GM12878 (cell line): ENCODE data around the gene LTBP4. TPM values are rescaled to one million over a fixed set of nuclear protein-coding genes. Genes with fewer than 3 reads are reported as not detected.

Experiments
- ATAC-seq: fragments of 200-7000 bp; cut with Tn5 transposase; 3 replicates; pipeline ENCODE4 v1.9.1; 2020; ENCODE audit warnings: mild to moderate bottlenecking, moderate library complexity
- BruUV-seq: library from RNA; stranded (reverse); fragments of 400-500 nt; replicated peaks from 2 replicates; lab custom pipeline; 2021; lab: Mats Ljungman, UMichigan
- CTCF ChIA-PET: fragments of 300-600 bp; sonication (Branson Sonifier 250); formaldehyde crosslinking; extraction: SDS; loops from one replicate; lab custom pipeline; 2021; ENCODE audit warnings: inconsistent platforms; lab: Yijun Ruan, JAX
- POLR2A ChIA-PET: fragments of 350-600 bp; formaldehyde crosslinking; extraction: SDS; loops from one replicate; lab custom pipeline; 2021; ENCODE audit warnings: inconsistent platforms; lab: Charles Lee
- RAD21 ChIA-PET: fragments of 300-600 bp; sonication (Branson Sonifier 250); formaldehyde crosslinking; loops from one replicate; lab custom pipeline; 2023; ENCODE audit warnings: antibody characterized with exemption; ENCODE audit not compliant: unreplicated experiment; lab: Charles Lee
- SMC1A ChIA-PET: fragments of 300-600 bp; sonication (Branson Sonifier 250); formaldehyde crosslinking; loops from one replicate; lab custom pipeline; 2023; ENCODE audit not compliant: unreplicated experiment, uncharacterized antibody; lab: Charles Lee
- DNase-seq: peaks from one replicate; pipeline ENCODE4 v3.0.0-alpha.2; 2011; ENCODE audit warnings: low read depth, low spot score
- FAIRE-seq: peaks from 3 replicates; lab custom pipeline; 2011; peaks lifted over from hg19 to GRCh38; lab: Jason Lieb, UNC
- H2AFZ ChIP-seq: 2 replicates; pipeline ENCODE4 v1.6.0; 2011; ENCODE audit warnings: low read depth, low read length, control low read depth; ENCODE audit not compliant: control insufficient read depth
- H3K27ac ChIP-seq: 2 replicates; pipeline ENCODE4 v1.5.1; 2011; ENCODE audit warnings: control low read depth; ENCODE audit not compliant: control insufficient read depth, insufficient read depth
- H3K27me3 ChIP-seq, 2 experiments: replicated peaks in 1 of 2; 2 replicates each; pipeline versions ENCODE4 v1.6.0 to v1.6.1; 2011; ENCODE audit warnings: low read length in 1 of 2; ENCODE audit not compliant: control insufficient read depth in 2 of 2, insufficient read depth in 2 of 2
- H3K36me3 ChIP-seq, 2 experiments: 2 replicates each; pipeline ENCODE4 v1.5.1; 2011; ENCODE audit warnings: low read length in 1 of 2; ENCODE audit not compliant: control insufficient read depth in 2 of 2, insufficient read depth in 2 of 2
- H3K4me1 ChIP-seq: 2 replicates; pipeline ENCODE4 v1.6.1; 2011; ENCODE audit warnings: mild to moderate bottlenecking, low read length, moderate library complexity, mixed read lengths; ENCODE audit not compliant: control insufficient read depth, insufficient read depth
- H3K4me2 ChIP-seq: 2 replicates; pipeline ENCODE4 v1.6.0; 2011; ENCODE audit warnings: control low read depth; ENCODE audit not compliant: control insufficient read depth, insufficient read depth
- H3K4me3 ChIP-seq: fragments of 200-600 bp; sonication (generic); 2 replicates; pipeline ENCODE4 v1.5.1; 2016
- H3K79me2 ChIP-seq: 2 replicates; pipeline ENCODE4 v1.6.0; 2011; ENCODE audit warnings: low read length; ENCODE audit not compliant: control insufficient read depth, insufficient read depth
- H3K9ac ChIP-seq: 2 replicates; pipeline ENCODE4 v1.8.0; 2011; ENCODE audit warnings: low read length, control low read depth, mixed read lengths; ENCODE audit not compliant: control insufficient read depth, insufficient read depth
- H3K9me3 ChIP-seq: replicated peaks from 3 replicates; pipeline ENCODE4 v1.5.1; 2011; ENCODE audit warnings: mild to moderate bottlenecking, low read length; ENCODE audit not compliant: control insufficient read depth, insufficient read depth
- H4K20me1 ChIP-seq: 2 replicates; pipeline ENCODE4 v1.6.0; 2011; ENCODE audit not compliant: control insufficient read depth, insufficient read depth
- ZNF622 ChIP-seq: fragments of 450-650 bp; IDR thresholded peaks from 2 replicates; pipeline ENCODE4 v1.6.1; 2017; ENCODE audit warnings: mild to moderate bottlenecking, inconsistent platforms
- WGBS: methylation state at CpG from one replicate; pipeline ENCODE4 v1.1.6; 2016; ENCODE audit warnings: low lambda C conversion rate; ENCODE audit not compliant: insufficient replicate concordance, insufficient coverage; ENCODE audit errors: missing lambda C conversion rate; 5-methylcytosine and 5-hydroxymethylcytosine counted together
- in situ Hi-C: fragments of 300-500 bp; cut with MboI; formaldehyde crosslinking; loops from 9 replicates; pipeline ENCODE4 v1.14.3; 2018; ENCODE audit warnings: mixed read lengths
- intact Hi-C: fragments of 100-400 bp; cut with micrococcal nuclease; formaldehyde crosslinking; loops from one replicate; pipeline ENCODE4 v1.14.2; 2022; ENCODE audit not compliant: unreplicated experiment
- polyA plus RNA-seq, 11 experiments: library from polyadenylated mRNA; depleted of rRNA in 4 of 11; unstranded in 6 of 11; stranded (reverse) in 5 of 11; fragments of >200 nt; fragmentation: Nextera tagmentation in 4 of 11; fragmentation: Illumina TruSeq in 1 of 11; extraction: Ambion mirVana in 4 of 11; extraction: Trizol in 1 of 11; gene quantifications; 1 replicate in 1 of 11; 2 replicates in 10 of 11; pipeline versions ENCODE4 v1.2.1 to v1.2.3, GENCODE V29; 2011 to 2016; ENCODE audit warnings: inconsistent platforms in 2 of 11, missing spikeins in 2 of 11, low read depth in 1 of 11
- total RNA-seq, 4 experiments: library from RNA; depleted of rRNA in 3 of 4; stranded (reverse); fragments of >200 nt in 3 of 4; fragmentation: Illumina TruSeq in 1 of 4; extraction: Trizol in 1 of 4; gene quantifications; 2 replicates each; pipeline versions ENCODE4 v1.2.1 to v1.2.3, GENCODE V29; 2013 to 2021
- TF ChIP-seq, protein P1 (sequence below): fragments of 450-650 bp; IDR thresholded peaks from 2 replicates; pipeline ENCODE4 v1.6.1; 2017; ENCODE audit warnings: mild to moderate bottlenecking, moderate library complexity

The LTBP4 gene
- total and polyA plus RNA-seq, 10 of the 15 experiments (the other 5 are each of a cell fraction or from before 2014, with no cell fraction given): 0.09 to 34.6 (median 8.5) TPM; not detected in 1

DNA sequence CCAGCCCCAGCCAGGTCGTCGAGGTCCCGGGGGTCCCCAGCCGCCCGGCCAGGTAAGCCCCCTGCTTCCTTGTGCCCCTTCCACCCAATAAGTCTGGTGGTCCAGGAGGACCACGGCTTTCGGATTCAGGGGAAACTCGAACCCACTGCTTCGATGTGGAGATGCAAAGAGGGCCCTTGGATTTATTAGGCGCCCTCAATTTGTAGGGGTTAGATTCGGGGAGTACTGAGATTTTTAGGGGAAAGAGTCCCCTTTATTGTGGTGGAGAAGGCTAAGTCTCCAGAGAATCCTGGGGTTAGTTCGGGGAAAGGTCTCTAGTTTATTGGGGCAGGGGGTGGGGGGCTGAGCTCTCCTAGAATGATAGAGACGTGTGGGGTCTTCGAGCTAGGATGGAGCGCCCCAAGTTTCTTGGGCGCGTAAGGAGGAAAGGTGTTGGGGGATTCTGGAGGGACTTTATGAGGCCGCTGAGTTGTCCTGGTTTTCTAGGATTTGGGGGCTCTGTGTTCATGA lies 3.8 kb upstream of the LTBP4 start:
- ATAC-seq: no peak
- POLR2A ChIA-PET: no interaction called here
- no TSS peak for BruUV-seq

More for the DNA sequence above, 3.8 kb upstream of the LTBP4 start:
- DNase-seq (no peak), FAIRE-seq (no peak)
- H3K4me1 ChIP-seq: peaks cover 11% of the 10 kb centered on the region
- 13% methylated on average over 18 of the region's 18 CpGs for WGBS
- CTCF ChIA-PET: interaction anchor here (0.9 to 4.7 kb wide), 4 partner anchors 37 to 292 kb away, joined by 4 to 24 read pairs (median 16); no protein-coding TSS in a partner anchor
- no peaks in the 10 kb centered on the region for H3K9me3 ChIP-seq
- H3K9ac ChIP-seq: no peak overlapping the region
- TF ChIP-seq, protein P1, sequence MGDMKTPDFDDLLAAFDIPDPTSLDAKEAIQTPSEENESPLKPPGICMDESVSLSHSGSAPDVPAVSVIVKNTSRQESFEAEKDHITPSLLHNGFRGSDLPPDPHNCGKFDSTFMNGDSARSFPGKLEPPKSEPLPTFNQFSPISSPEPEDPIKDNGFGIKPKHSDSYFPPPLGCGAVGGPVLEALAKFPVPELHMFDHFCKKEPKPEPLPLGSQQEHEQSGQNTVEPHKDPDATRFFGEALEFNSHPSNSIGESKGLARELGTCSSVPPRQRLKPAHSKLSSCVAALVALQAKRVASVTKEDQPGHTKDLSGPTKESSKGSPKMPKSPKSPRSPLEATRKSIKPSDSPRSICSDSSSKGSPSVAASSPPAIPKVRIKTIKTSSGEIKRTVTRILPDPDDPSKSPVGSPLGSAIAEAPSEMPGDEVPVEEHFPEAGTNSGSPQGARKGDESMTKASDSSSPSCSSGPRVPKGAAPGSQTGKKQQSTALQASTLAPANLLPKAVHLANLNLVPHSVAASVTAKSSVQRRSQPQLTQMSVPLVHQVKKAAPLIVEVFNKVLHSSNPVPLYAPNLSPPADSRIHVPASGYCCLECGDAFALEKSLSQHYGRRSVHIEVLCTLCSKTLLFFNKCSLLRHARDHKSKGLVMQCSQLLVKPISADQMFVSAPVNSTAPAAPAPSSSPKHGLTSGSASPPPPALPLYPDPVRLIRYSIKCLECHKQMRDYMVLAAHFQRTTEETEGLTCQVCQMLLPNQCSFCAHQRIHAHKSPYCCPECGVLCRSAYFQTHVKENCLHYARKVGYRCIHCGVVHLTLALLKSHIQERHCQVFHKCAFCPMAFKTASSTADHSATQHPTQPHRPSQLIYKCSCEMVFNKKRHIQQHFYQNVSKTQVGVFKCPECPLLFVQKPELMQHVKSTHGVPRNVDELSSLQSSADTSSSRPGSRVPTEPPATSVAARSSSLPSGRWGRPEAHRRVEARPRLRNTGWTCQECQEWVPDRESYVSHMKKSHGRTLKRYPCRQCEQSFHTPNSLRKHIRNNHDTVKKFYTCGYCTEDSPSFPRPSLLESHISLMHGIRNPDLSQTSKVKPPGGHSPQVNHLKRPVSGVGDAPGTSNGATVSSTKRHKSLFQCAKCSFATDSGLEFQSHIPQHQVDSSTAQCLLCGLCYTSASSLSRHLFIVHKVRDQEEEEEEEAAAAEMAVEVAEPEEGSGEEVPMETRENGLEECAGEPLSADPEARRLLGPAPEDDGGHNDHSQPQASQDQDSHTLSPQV: no peak
- TF ChIP-seq ZNF622: no peak
- RAD21 ChIA-PET: no interaction called here
- H3K4me3 ChIP-seq: no peak overlapping the region
- H3K36me3 ChIP-seq: no peaks in the 10 kb centered on the region
- peaks cover 11 to 14% of the 10 kb centered on the region in 2 experiments for H3K27me3 ChIP-seq
- H3K27ac ChIP-seq: no peak overlapping the region
- no peak overlapping the region for H2AFZ ChIP-seq
- H3K79me2 ChIP-seq: no peaks in the 10 kb centered on the region
- H4K20me1 ChIP-seq: no peaks in the 10 kb centered on the region
- H3K4me2 ChIP-seq: no peak overlapping the region
- in situ Hi-C loops (no loop called here), intact Hi-C loops (no loop called here)
- SMC1A ChIA-PET: no interaction called here
